Tibial artery (tissue), 4 donors: ENCODE measurements around the gene HSPA12B.

ENCODE experiments used
- DNase-seq, 2 donors: peaks; one replicate each; pipeline ENCODE4 v3.0.0-alpha.2; 2019
- H3K27ac ChIP-seq, 2 donors: fragments of 200-600 bp; sonication (generic) in 1 of 2; 1 replicate in 1 of 2; 2 replicates in 1 of 2; pipeline ENCODE4 v1.5.1; 2018 to 2019; ENCODE audit warnings: mild to moderate bottlenecking in 1 of 2
- H3K27me3 ChIP-seq, 2 donors: fragments of 200-600 bp; sonication (generic) in 1 of 2; one replicate each; pipeline versions ENCODE4 v1.5.1 to v1.6.0; 2016 to 2019
- H3K36me3 ChIP-seq, 3 donors: fragments of 200-600 bp; sonication (generic) in 2 of 3; one replicate each; pipeline ENCODE4 v1.5.1; 2016 to 2019; ENCODE audit warnings: mild to moderate bottlenecking in 2 of 3
- H3K4me1 ChIP-seq, 4 donors: fragments of 200-600 bp; sonication (generic) in 2 of 4; 1 replicate in 3 of 4; 2 replicates in 1 of 4; pipeline ENCODE4 v1.5.1; 2016 to 2019
- H3K4me3 ChIP-seq, 2 donors: fragments of 200-600 bp; sonication (generic) in 1 of 2; 1 replicate in 1 of 2; 2 replicates in 1 of 2; pipeline ENCODE4 v1.5.1; 2018 to 2019; ENCODE audit warnings: mild to moderate bottlenecking in 2 of 2
- H3K9me3 ChIP-seq, 3 donors: fragments of 200-600 bp; sonication (generic) in 1 of 3; one replicate each; pipeline ENCODE4 v1.5.1; 2016 to 2019
- intact Hi-C: fragments of 100-400 bp; cut with DNase I; formaldehyde crosslinking; loops from one replicate; pipeline ENCODE4 v1.15.0; 2023; ENCODE audit warnings: low total_unique reads
- TF ChIP-seq, protein P1 (sequence below), 2 experiments: fragments of 200-600 bp in 1 of 2; fragments of 450-650 bp in 1 of 2; IDR thresholded peaks; one replicate each; pipeline ENCODE4 v1.5.1; 2017 to 2019; ENCODE audit warnings: antibody characterized with exemption in 2 of 2, mild to moderate bottlenecking in 1 of 2, moderate library complexity in 1 of 2

HSPA12B gene

DNA sequence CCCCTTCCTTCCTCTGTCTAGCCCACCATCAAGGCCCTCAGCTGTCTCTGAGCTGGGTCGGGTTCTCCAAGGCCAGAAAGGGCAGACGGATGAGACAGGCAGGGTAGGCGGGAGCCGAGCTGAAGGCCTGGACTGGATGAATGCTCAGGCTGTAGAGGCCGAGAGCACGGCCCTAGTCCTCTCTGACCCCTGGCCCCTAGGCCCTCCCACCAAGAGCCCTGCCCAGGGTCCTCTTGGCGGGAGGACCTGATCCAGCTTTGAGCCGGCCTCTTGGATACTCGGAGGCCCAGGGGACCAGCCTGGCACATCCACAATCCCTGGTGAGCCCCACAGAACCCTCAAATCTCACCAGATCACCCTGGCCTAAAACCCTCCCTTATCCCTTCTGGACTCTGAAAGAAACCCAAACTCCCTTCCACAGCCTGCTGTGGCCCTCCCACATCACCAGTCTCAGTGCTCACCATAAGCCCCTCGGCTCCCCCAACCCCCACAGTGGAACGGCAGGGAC is 26.9 kb downstream of the HSPA12B start:
- no peak for DNase-seq
- H3K9me3 ChIP-seq = no peaks in the 10 kb centered on the region
- no peak overlapping the region for H3K4me3 ChIP-seq
- H3K4me1 ChIP-seq = no peaks in the 10 kb centered on the region
- intact Hi-C loops = no loop called here
- H3K36me3 ChIP-seq = peaks cover 0 to 17% (median 6%) of the 10 kb centered on the region in 3 donors
- no peak overlapping the region for H3K27ac ChIP-seq
- TF ChIP-seq, protein P1, sequence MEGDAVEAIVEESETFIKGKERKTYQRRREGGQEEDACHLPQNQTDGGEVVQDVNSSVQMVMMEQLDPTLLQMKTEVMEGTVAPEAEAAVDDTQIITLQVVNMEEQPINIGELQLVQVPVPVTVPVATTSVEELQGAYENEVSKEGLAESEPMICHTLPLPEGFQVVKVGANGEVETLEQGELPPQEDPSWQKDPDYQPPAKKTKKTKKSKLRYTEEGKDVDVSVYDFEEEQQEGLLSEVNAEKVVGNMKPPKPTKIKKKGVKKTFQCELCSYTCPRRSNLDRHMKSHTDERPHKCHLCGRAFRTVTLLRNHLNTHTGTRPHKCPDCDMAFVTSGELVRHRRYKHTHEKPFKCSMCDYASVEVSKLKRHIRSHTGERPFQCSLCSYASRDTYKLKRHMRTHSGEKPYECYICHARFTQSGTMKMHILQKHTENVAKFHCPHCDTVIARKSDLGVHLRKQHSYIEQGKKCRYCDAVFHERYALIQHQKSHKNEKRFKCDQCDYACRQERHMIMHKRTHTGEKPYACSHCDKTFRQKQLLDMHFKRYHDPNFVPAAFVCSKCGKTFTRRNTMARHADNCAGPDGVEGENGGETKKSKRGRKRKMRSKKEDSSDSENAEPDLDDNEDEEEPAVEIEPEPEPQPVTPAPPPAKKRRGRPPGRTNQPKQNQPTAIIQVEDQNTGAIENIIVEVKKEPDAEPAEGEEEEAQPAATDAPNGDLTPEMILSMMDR (IDR thresholded peaks at IDR 0.05) = no peak
- H3K27me3 ChIP-seq = no peaks in the 10 kb centered on the region

DNA sequence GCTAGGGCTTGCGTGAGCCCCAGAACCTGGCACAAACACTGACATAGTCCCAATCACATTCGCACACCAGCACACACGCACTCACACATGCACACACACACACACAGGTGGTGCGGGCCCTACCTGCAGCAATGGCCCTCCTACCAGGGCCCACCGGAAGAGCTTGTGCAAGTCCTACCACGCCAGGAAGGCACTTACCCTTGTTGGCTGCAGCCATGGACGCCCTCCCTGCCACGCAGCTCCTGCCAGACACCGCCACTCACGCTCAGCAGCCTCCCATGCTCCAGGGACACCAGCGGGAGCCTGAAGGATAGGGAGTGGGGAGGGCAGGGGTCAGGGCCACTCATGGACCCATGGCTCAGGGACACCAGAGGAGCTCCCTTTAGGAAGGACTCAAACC is 27.4 kb downstream of the HSPA12B start:
- DNase-seq = no peak
- Histone ChIP-seq H3K27ac (no peak overlapping the region), H3K4me1 (no peaks in the 10 kb centered on the region), H3K9me3 (no peaks in the 10 kb centered on the region), H3K36me3 (peaks cover 0 to 14% (median 6%) of the 10 kb centered on the region in 3 donors), H3K4me3 (no peak overlapping the region), H3K27me3 (no peaks in the 10 kb centered on the region)
- intact Hi-C loops = no loop called here
- TF ChIP-seq, protein P1 (IDR thresholded peaks at IDR 0.05) = no peak

DNA sequence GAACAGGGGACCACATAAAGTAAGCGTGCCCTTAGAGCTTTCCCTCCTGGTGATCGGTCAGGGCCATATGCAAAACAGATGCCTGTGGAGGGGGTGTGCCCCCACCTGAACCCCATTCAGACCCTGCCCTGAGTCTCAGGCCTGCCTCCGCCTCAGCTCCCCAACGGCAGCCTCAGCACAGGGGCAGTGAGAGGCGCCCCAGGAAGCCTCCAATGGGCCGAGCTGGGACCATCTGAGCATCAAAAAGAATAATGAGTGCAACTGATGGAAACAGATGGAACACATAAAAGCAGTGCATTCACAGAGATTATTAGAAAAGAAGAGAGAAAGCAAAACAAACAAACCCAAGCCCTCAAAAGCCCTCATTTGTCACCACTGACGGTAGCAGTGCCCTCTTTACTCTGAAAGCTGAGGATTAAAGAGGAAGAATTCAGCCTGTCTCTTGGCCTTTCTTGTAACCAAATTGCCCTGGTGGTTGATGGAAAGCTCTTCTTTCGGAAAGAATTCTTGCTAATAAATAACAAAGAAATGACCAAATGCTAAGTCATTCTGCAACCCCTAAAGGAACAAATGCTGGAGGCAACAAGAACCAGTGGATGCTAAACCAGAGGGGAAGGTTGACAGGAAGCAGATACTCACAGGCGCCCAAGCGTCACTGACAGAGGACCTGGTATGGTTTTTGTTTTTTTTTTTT is 28.3 kb downstream of the HSPA12B start:
- no peak overlapping the region for H3K4me3 ChIP-seq
- intact Hi-C loops = no loop called here
- H3K27me3 ChIP-seq = no peaks in the 10 kb centered on the region
- no peaks in the 10 kb centered on the region for H3K9me3 ChIP-seq
- TF ChIP-seq, protein P1 (IDR thresholded peaks at IDR 0.05) = no peak
- DNase-seq = no peak
- H3K27ac ChIP-seq = no peak overlapping the region
- H3K36me3 ChIP-seq = peaks cover 0 to 14% (median 6%) of the 10 kb centered on the region in 3 donors
- no peaks in the 10 kb centered on the region for H3K4me1 ChIP-seq

DNA sequence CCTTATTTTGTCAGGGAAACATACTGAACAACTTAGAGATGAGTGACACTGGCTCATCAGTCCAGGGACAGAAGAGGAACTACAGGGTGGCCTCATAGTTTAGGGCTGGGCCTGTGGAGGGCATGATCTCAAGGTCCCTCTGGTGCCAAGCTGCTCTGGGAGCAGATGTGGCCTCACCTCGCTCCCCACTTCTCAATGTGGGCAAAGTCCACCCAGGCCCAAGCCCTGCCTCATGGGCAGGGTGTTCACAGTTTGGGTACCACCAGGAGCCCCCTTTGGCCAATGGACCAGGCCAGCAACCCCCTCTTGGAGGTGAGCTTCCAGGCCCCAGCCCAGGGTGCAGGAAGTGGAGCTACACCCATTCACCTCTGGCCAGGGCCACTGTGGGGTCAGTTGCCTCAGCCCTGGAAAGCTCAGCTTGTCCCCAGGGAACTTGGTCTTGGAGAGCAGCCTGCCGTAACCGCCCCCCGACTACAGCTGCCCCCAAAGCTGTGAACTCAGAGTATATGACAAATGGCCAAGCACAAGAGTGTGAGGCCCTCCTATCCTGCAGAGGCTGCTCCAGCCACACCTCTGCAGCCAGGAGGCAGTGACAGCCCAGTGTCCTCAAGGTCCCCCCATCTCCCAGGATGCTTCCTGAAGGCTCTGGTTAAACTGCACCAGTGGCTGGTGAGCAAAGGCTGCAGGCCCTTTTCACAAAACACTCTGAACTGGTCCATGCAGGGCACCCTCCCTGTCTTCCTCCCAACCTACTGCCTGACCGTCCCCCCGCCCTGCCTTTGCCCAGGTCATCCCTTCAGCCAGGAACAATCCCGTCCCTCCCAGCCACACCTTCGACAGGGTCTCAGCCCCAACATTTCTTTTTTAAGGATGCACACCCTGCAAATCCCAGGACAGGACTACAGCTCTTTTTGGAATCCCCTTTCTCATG is 31.5 kb downstream of the HSPA12B start:
- H3K4me1 ChIP-seq = peaks cover 0 to 18% (median 16%) of the 10 kb centered on the region in 4 donors

DNA sequence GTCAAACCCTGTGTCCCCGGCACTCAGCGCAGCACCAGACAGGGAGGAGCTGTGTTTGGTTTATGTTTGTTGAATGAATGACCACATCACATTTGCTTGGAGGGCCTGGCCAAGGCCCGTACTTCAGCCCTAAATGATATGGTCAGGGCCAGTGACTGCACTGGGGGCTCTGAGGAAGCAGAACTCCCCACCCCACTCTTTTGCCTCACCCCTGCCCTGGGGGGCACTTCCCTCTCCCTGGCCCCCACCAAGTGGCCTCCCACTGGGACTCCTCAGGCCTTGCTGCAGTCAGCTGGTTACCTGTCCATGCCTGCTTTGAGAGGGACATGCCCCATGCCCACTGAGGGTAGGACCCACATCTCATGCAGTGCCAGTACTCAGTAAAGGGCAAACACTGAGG is 32.2 kb downstream of the HSPA12B start:
- no peak overlapping the region for H3K4me3 ChIP-seq
- TF ChIP-seq, protein P1 (IDR thresholded peaks at IDR 0.05) = no peak
- no peak overlapping the region for H3K27ac ChIP-seq
- intact Hi-C loops = no loop called here
- DNase-seq = no peak
- no peaks in the 10 kb centered on the region for H3K9me3 ChIP-seq
- peaks cover 0 to 22% (median 19%) of the 10 kb centered on the region in 4 donors for H3K4me1 ChIP-seq
- no peaks in the 10 kb centered on the region for H3K36me3 ChIP-seq
- no peaks in the 10 kb centered on the region for H3K27me3 ChIP-seq

More for the DNA sequence above, 31.5 kb downstream of the HSPA12B start:
- DNase-seq = no peak
- H3K9me3 ChIP-seq = no peaks in the 10 kb centered on the region
- H3K27ac ChIP-seq = no peak overlapping the region
- intact Hi-C loops = no loop called here
- no peaks in the 10 kb centered on the region for H3K27me3 ChIP-seq
- no peak overlapping the region for H3K4me3 ChIP-seq
- no peaks in the 10 kb centered on the region for H3K36me3 ChIP-seq
- TF ChIP-seq, protein P1 (IDR thresholded peaks at IDR 0.05) = no peak
